ENCODE results near the gene GPR39.

GRCh38 chr2:132640116-132640515 lies 223.5 kb downstream of the GPR39 start:
- no peak for TF ChIP-seq CTCF (IDR thresholded peaks at IDR 0.05)
- no peak for TF ChIP-seq POLR2A (IDR thresholded peaks at IDR 0.05)

Measured in esophagus squamous epithelium (tissue), 4 donors.